Measurements from ENCODE around the gene HHAT.

The HHAT gene

DNA sequence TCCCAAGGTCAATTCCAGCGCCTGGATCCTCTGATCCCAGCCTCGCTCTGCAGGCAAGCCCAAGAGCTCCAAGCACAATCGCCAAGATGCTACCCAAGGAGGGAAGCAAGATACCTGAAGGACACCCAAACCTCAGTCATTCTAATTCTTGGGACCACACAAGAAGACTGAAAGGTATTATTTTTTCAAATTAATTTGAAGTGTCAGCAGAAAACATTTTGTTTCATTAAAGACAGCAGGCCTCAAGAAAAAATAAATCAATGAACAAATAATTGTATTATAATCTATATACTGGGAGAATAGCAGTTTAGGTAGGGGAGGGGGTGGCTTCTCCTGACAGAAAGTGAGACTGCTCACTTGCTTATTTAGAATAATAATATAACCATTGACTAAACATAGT, 347.8 kb downstream of the HHAT start:
- TF ChIP-seq, protein P1, sequence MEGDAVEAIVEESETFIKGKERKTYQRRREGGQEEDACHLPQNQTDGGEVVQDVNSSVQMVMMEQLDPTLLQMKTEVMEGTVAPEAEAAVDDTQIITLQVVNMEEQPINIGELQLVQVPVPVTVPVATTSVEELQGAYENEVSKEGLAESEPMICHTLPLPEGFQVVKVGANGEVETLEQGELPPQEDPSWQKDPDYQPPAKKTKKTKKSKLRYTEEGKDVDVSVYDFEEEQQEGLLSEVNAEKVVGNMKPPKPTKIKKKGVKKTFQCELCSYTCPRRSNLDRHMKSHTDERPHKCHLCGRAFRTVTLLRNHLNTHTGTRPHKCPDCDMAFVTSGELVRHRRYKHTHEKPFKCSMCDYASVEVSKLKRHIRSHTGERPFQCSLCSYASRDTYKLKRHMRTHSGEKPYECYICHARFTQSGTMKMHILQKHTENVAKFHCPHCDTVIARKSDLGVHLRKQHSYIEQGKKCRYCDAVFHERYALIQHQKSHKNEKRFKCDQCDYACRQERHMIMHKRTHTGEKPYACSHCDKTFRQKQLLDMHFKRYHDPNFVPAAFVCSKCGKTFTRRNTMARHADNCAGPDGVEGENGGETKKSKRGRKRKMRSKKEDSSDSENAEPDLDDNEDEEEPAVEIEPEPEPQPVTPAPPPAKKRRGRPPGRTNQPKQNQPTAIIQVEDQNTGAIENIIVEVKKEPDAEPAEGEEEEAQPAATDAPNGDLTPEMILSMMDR (IDR thresholded peaks at IDR 0.05; ENCODE audit: low read depth, low read length, missing control alignments), result no peak
- DNase-seq (ENCODE audit: extremely low read depth, low read depth), result no peak

DNA sequence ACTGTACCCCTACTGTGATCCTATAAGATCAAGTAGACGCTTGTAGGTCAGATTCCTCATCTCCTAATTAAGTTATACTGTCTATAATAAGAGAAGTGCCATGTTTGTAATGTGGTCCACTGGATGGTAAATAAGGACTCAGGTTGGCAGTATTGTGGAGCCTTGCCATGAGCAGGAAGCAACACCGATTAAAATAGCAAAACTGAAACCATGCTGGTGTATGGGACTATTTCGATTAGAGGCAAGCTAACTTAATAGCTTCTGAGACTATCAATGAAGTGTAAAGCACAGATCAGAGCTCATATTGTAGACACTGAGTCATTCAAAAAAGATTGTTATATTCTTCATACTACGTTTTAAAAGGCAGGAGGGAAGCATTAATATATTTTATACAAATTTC, 348.8 kb downstream of the HHAT start:
- no peak for DNase-seq (ENCODE audit: extremely low read depth, low read depth)
- H3K4me3 ChIP-seq (replicated peaks; ENCODE audit: low read depth, low read length), result no peak overlapping the region
- TF ChIP-seq, protein P1 (IDR thresholded peaks at IDR 0.05; ENCODE audit: low read depth, low read length, missing control alignments), result no peak

More for the DNA sequence above, 347.8 kb downstream of the HHAT start:
- H3K4me3 ChIP-seq (replicated peaks; ENCODE audit: low read depth, low read length), result no peak overlapping the region

DNA sequence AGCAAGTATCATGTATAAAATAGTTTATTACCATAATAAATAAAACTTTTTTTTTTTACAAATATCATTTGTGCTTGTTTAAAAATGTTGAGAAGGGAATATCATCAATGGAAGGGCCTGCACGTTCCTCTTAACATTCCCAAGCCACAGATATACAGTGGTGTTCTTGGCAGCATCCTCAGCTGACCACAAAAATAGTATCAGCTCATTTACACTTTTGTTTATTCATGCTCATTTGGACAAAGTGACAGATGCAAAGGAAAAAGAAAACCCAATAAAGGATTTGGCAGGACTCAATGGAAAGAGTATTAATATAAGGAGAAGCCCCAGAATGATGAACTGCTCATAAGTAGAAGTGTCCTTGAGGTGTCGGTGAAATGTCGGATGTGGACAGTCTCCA, 349.6 kb downstream of the HHAT start:
- no peak overlapping the region for H3K4me3 ChIP-seq (replicated peaks; ENCODE audit: low read depth, low read length)
- TF ChIP-seq, protein P1 (IDR thresholded peaks at IDR 0.05; ENCODE audit: low read depth, low read length, missing control alignments), result no peak
- no peak for DNase-seq (ENCODE audit: extremely low read depth, low read depth)

DNA sequence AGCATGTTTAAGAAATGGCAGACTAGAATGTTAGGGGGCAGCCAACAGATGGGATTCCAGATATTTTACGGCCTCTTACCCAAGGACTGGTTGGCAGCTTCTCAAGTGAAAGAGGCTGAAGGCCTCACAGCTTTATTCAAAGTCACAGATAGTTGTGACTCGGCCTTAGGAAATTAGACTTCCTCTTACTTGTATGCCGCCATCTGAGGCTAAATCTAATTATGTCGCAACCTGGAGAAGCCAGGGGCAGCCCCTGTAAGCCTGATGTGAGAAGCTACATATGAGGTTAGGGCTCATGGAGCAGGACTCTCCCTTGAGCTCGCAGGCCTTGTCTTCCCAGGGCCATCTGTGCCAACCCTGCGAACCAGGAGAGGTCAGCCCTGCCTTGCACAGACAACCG, 352.5 kb downstream of the HHAT start:
- DNase-seq (ENCODE audit: extremely low read depth, low read depth), result no peak
- no peak overlapping the region for H3K4me3 ChIP-seq (replicated peaks; ENCODE audit: low read depth, low read length)
- TF ChIP-seq, protein P1 (IDR thresholded peaks at IDR 0.05; ENCODE audit: low read depth, low read length, missing control alignments), result no peak

DNA sequence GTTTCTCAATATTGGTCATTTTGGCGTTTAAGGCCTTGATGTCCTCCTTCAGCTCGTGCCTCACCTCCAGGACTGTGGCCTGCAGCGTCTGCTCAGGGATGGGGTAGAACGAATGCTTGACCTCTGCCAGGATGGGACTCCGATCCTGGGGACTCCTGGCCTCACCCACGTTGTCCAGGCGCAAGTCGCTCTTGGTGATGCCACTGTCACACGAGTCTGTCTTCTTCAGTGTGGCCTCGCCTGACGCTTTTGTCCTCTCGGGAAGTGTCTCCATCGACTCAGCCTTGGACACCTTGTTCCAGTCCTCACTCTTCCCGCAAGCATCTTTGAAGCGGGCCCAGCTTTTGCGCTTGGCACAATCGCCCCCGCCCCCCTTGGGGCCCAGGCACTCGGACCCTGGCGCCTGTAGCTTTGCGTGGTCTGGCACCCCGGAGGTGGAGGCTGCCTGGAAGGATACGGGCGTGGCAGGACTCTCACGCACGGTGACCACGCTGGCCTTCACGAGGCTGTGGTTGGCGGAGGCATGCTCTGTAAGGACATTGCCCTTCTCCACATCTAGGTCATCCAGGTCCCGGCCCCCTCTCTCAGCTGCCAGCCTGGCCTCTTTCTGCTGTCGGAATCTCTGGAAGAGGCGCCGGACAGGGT, 354.8 kb downstream of the HHAT start:
- DNase-seq (ENCODE audit: extremely low read depth, low read depth), result no peak
- no peak overlapping the region for H3K4me3 ChIP-seq (replicated peaks; ENCODE audit: low read depth, low read length)
- TF ChIP-seq, protein P1 (IDR thresholded peaks at IDR 0.05; ENCODE audit: low read depth, low read length, missing control alignments), result no peak

DNA sequence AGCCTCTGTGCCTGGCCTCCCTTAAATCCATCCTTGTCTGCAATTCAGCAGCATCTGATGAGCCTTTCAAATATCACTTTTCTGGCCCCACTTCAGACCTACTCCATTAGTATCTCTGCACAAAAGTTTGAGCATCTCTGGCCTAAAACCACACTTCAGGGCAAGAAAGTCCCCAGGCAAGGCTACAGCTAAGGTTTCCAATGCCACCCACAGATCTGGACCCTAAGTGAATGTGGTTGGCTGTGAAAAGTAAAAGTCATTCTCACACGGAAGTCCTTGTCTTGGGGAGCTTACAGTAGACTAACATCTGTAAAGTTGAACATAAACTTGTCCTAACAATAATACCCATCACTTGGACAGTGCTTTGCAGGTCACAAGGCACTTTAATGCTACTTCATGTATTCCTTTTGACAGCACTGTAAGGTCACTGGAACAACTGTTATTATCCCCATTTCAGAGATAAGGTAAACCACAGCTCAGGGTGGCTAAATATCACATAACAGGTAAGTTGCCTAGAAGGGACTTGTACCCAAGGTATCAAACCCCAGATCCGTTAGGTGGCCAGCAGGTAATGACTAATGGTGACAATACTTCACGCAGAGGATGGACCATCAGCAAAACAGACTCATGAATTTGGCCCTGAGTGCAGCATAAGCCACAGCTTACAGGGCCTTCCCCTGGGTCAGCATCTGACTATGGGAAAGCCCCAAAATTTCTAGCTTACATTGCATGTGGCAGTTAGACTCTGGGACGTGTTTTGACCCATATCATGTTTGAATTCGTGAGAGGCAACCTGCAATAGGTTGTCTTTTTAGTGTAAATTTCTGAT, 356.0 kb downstream of the HHAT start:
- TF ChIP-seq, protein P1 (IDR thresholded peaks at IDR 0.05; ENCODE audit: low read depth, low read length, missing control alignments), result no peak
- DNase-seq (ENCODE audit: extremely low read depth, low read depth), result no peak
- H3K4me3 ChIP-seq (replicated peaks; ENCODE audit: low read depth, low read length), result no peak overlapping the region

Data from HFF-Myc (cell line).